ENCODE data around the gene GLG1.

The GLG1 gene

GRCh38 chr16:74455619-74456289, 151.2 kb downstream of the GLG1 start:
- no peak overlapping the region for H3K4me3 ChIP-seq (ENCODE audit: low read depth, low read length)
- TF ChIP-seq MYC (IDR thresholded peaks at IDR 0.05; ENCODE audit: low read depth, low read length) (no peak), CTCF (IDR thresholded peaks at IDR 0.05; ENCODE audit: low read depth, low read length) (no peak), MAX (IDR thresholded peaks at IDR 0.05; ENCODE audit: low read depth, low read length) (no peak), POLR2A (IDR thresholded peaks at IDR 0.05; ENCODE audit: extremely low read depth, insufficient read length) (no peak)
- no peak for DNase-seq (ENCODE audit: low read depth)

- no peak for DNase-seq (ENCODE audit: low read depth)
- H3K4me3 ChIP-seq (ENCODE audit: low read depth, low read length), result no peak overlapping the region
- TF ChIP-seq CTCF (IDR thresholded peaks at IDR 0.05; ENCODE audit: low read depth, low read length) (no peak), MYC (IDR thresholded peaks at IDR 0.05; ENCODE audit: low read depth, low read length) (no peak)
Observed at GRCh38 chr16:74455213-74455612, 151.7 kb downstream of the GLG1 start.

GRCh38 chr16:74451951-74452758, 154.8 kb downstream of the GLG1 start:
- DNase-seq (ENCODE audit: low read depth), result no peak
- no peak for TF ChIP-seq CTCF (IDR thresholded peaks at IDR 0.05; ENCODE audit: low read depth, low read length)
- no peak for TF ChIP-seq POLR2A (IDR thresholded peaks at IDR 0.05; ENCODE audit: extremely low read depth, insufficient read length)
- H3K4me3 ChIP-seq (ENCODE audit: low read depth, low read length), result no peak overlapping the region

- no peak overlapping the region for H3K4me3 ChIP-seq (ENCODE audit: low read depth, low read length)
- TF ChIP-seq MAX (IDR thresholded peaks at IDR 0.05; ENCODE audit: low read depth, low read length), result no peak
- TF ChIP-seq MYC (IDR thresholded peaks at IDR 0.05; ENCODE audit: low read depth, low read length), result no peak
- TF ChIP-seq POLR2A (IDR thresholded peaks at IDR 0.05; ENCODE audit: extremely low read depth, insufficient read length), result no peak
- no peak for TF ChIP-seq CTCF (IDR thresholded peaks at IDR 0.05; ENCODE audit: low read depth, low read length)
- no peak for DNase-seq (ENCODE audit: low read depth)
Observed at GRCh38 chr16:74450967-74451760, 155.8 kb downstream of the GLG1 start.

- DNase-seq (ENCODE audit: low read depth), result no peak
- H3K4me3 ChIP-seq (ENCODE audit: low read depth, low read length), result no peak overlapping the region
- TF ChIP-seq CTCF (IDR thresholded peaks at IDR 0.05; ENCODE audit: low read depth, low read length), result no peak
- TF ChIP-seq MAX (IDR thresholded peaks at IDR 0.05; ENCODE audit: low read depth, low read length), result no peak
- TF ChIP-seq POLR2A (IDR thresholded peaks at IDR 0.05; ENCODE audit: extremely low read depth, insufficient read length), result no peak
- no peak for TF ChIP-seq MYC (IDR thresholded peaks at IDR 0.05; ENCODE audit: low read depth, low read length)
Observed at GRCh38 chr16:74450236-74450635, 156.7 kb downstream of the GLG1 start.

Data from NB4 (cell line).